ENCODE measurements around the gene ZBTB33. TPM values are rescaled to one million over a fixed set of nuclear protein-coding genes. Genes with fewer than 3 reads are reported as not detected.

ZBTB33 gene
- polyA plus RNA-seq, 1 donor from 2014 or later, result 20.2 TPM

DNA sequence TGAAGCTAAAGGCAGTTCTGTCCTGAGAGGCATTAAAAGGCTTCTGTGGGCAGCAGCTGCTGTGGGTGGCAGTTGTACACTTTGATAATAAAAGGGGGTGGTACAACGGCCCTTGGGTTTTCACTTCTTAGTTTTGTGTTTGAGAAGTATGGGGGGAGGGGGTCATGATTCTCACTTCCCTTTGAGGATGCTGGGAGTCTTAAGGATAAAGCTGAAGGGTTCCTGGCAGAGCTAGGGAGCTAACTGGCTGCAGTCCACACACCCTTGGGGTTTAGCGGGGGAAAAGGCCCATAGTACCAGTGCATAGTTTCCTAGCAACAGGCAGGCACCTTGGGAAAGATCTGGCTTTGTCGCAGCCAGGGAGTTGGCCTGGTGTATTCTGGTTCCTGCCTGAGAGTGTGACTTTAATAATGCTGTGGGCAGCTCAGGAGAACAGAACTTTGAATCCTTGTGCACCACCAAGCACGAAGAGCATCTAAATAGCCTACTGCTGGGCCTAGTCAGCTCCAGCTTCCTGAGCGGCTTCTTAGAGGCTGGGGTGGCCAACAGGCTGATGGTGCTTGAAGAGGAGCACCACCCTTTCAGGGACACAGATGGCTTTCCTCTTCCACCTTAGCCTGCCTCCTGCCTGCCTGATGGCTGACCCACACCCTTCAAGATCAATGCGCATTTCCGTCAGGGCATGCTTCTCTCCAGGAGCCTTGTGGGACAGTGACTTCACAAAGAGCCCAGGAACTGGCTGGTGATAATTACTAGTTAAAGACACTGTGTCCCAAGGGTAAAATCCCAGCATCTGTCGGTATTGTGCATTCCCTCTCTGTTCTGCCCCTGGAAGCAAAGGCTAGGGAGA lies 12.5 kb downstream of the ZBTB33 start:
- H3K9me2 ChIP-seq (ENCODE audit: insufficient read depth, low read length), result no peaks in the 10 kb centered on the region
- no peak overlapping the region for H3K4me3 ChIP-seq (ENCODE audit: low read length)
- H3K27ac ChIP-seq (ENCODE audit: low read length), result no peak overlapping the region
- no peaks in the 10 kb centered on the region for H4K20me1 ChIP-seq (ENCODE audit: insufficient read depth)
- no peak overlapping the region for H3K9ac ChIP-seq (ENCODE audit: low read length)
- no peaks in the 10 kb centered on the region for H3F3A ChIP-seq (ENCODE audit: insufficient read depth, low read length, poor library complexity, severe bottlenecking)
- no peak overlapping the region for H3K4me2 ChIP-seq (ENCODE audit: low read length)
- no peaks in the 10 kb centered on the region for H3K36me3 ChIP-seq (ENCODE audit: insufficient read depth, low read length)
- H2AFZ ChIP-seq (ENCODE audit: low read depth, low read length), result no peak overlapping the region
- TF ChIP-seq EZH2 (IDR thresholded peaks at IDR 0.05; ENCODE audit: borderline replicate concordance, insufficient read depth, low read length, poor library complexity, severe bottlenecking) (no peak), MXI1 (conservative IDR thresholded peaks at IDR 0.05; ENCODE audit: poor library complexity, severe bottlenecking) (no peak), RAD21 (conservative IDR thresholded peaks at IDR 0.05) (no peak), EP300 (conservative IDR thresholded peaks at IDR 0.05; ENCODE audit: poor library complexity, severe bottlenecking) (no peak), TAF1 (IDR thresholded peaks at IDR 0.05; ENCODE audit: low read depth) (no peak), POLR2AphosphoS5 (IDR thresholded peaks at IDR 0.05) (no peak), SMC3 (conservative IDR thresholded peaks at IDR 0.05; ENCODE audit: poor library complexity) (no peak)
- TF ChIP-seq, protein P1, sequence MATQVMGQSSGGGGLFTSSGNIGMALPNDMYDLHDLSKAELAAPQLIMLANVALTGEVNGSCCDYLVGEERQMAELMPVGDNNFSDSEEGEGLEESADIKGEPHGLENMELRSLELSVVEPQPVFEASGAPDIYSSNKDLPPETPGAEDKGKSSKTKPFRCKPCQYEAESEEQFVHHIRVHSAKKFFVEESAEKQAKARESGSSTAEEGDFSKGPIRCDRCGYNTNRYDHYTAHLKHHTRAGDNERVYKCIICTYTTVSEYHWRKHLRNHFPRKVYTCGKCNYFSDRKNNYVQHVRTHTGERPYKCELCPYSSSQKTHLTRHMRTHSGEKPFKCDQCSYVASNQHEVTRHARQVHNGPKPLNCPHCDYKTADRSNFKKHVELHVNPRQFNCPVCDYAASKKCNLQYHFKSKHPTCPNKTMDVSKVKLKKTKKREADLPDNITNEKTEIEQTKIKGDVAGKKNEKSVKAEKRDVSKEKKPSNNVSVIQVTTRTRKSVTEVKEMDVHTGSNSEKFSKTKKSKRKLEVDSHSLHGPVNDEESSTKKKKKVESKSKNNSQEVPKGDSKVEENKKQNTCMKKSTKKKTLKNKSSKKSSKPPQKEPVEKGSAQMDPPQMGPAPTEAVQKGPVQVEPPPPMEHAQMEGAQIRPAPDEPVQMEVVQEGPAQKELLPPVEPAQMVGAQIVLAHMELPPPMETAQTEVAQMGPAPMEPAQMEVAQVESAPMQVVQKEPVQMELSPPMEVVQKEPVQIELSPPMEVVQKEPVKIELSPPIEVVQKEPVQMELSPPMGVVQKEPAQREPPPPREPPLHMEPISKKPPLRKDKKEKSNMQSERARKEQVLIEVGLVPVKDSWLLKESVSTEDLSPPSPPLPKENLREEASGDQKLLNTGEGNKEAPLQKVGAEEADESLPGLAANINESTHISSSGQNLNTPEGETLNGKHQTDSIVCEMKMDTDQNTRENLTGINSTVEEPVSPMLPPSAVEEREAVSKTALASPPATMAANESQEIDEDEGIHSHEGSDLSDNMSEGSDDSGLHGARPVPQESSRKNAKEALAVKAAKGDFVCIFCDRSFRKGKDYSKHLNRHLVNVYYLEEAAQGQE (IDR thresholded peaks at IDR 0.05; ENCODE audit: borderline replicate concordance), result no peak
- TF ChIP-seq, protein P2, sequence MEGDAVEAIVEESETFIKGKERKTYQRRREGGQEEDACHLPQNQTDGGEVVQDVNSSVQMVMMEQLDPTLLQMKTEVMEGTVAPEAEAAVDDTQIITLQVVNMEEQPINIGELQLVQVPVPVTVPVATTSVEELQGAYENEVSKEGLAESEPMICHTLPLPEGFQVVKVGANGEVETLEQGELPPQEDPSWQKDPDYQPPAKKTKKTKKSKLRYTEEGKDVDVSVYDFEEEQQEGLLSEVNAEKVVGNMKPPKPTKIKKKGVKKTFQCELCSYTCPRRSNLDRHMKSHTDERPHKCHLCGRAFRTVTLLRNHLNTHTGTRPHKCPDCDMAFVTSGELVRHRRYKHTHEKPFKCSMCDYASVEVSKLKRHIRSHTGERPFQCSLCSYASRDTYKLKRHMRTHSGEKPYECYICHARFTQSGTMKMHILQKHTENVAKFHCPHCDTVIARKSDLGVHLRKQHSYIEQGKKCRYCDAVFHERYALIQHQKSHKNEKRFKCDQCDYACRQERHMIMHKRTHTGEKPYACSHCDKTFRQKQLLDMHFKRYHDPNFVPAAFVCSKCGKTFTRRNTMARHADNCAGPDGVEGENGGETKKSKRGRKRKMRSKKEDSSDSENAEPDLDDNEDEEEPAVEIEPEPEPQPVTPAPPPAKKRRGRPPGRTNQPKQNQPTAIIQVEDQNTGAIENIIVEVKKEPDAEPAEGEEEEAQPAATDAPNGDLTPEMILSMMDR (IDR thresholded peaks at IDR 0.05; ENCODE audit: poor library complexity, severe bottlenecking), result no peak
- no peaks in the 10 kb centered on the region for H3K27me3 ChIP-seq (ENCODE audit: insufficient read depth, low read depth, low read length)
- no peaks in the 10 kb centered on the region for H3K9me3 ChIP-seq (ENCODE audit: low read length)
- H3K79me2 ChIP-seq (replicated peaks; ENCODE audit: insufficient read depth, low read length), result no peaks in the 10 kb centered on the region

DNA sequence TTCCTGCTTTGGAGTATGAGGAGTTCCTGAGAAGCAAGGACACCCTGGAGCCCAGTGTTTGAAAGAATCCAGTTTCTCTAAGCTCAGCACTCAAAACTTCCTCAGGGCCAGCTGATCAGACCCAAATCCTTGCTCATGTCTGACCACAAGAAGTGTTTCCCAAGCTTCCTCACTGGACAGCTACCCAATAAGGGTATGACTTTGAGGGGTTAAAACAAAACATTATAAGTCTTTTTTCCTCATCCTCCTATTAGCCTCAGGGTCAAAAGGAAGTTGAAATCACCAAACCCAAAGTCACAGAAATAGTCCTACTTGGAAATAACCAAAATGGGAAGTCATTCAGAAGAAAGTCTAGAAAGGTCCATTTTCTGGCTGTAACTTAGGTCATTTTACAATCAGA lies 13.7 kb downstream of the ZBTB33 start:
- no peaks in the 10 kb centered on the region for H3K79me2 ChIP-seq (replicated peaks; ENCODE audit: insufficient read depth, low read length)
- H3K4me2 ChIP-seq (ENCODE audit: low read length), result no peak overlapping the region
- no peak overlapping the region for H3K4me3 ChIP-seq (ENCODE audit: low read length)
- no peak for TF ChIP-seq RAD21 (conservative IDR thresholded peaks at IDR 0.05)
- no peak for TF ChIP-seq MXI1 (conservative IDR thresholded peaks at IDR 0.05; ENCODE audit: poor library complexity, severe bottlenecking)
- TF ChIP-seq EZH2 (IDR thresholded peaks at IDR 0.05; ENCODE audit: borderline replicate concordance, insufficient read depth, low read length, poor library complexity, severe bottlenecking), result no peak
- no peak for TF ChIP-seq POLR2AphosphoS5 (IDR thresholded peaks at IDR 0.05)
- TF ChIP-seq EP300 (conservative IDR thresholded peaks at IDR 0.05; ENCODE audit: poor library complexity, severe bottlenecking), result no peak
- TF ChIP-seq, protein P1 (IDR thresholded peaks at IDR 0.05; ENCODE audit: borderline replicate concordance), result no peak
- TF ChIP-seq SMC3 (conservative IDR thresholded peaks at IDR 0.05; ENCODE audit: poor library complexity), result no peak
- TF ChIP-seq TAF1 (IDR thresholded peaks at IDR 0.05; ENCODE audit: low read depth), result no peak
- TF ChIP-seq, protein P2 (IDR thresholded peaks at IDR 0.05; ENCODE audit: poor library complexity, severe bottlenecking), result no peak
- no peaks in the 10 kb centered on the region for H3K9me3 ChIP-seq (ENCODE audit: low read length)
- no peaks in the 10 kb centered on the region for H3K9me2 ChIP-seq (ENCODE audit: insufficient read depth, low read length)
- no peak overlapping the region for H2AFZ ChIP-seq (ENCODE audit: low read depth, low read length)
- no peak overlapping the region for H3K27ac ChIP-seq (ENCODE audit: low read length)
- H3K27me3 ChIP-seq (ENCODE audit: insufficient read depth, low read depth, low read length), result no peaks in the 10 kb centered on the region
- no peaks in the 10 kb centered on the region for H3K36me3 ChIP-seq (ENCODE audit: insufficient read depth, low read length)
- no peak overlapping the region for H3K9ac ChIP-seq (ENCODE audit: low read length)
- no peaks in the 10 kb centered on the region for H3F3A ChIP-seq (ENCODE audit: insufficient read depth, low read length, poor library complexity, severe bottlenecking)
- H4K20me1 ChIP-seq (ENCODE audit: insufficient read depth), result no peaks in the 10 kb centered on the region
